Measurements from ENCODE around the gene TMEM256. TPM values are rescaled to one million over a fixed set of nuclear protein-coding genes. Genes with fewer than 3 reads are reported as not detected.

Gene TMEM256
- 67.8 TPM for total RNA-seq
- long read RNA-seq, transcript TMEM256-201 (4 exons, 486 nt), result major isoform, 28 of 29 reads
- long read RNA-seq, partial matches to known transcripts, result 0 of 29 reads
- long read RNA-seq, other reads (novel, unspliced or antisense), result 1 of 29 reads

DNA sequence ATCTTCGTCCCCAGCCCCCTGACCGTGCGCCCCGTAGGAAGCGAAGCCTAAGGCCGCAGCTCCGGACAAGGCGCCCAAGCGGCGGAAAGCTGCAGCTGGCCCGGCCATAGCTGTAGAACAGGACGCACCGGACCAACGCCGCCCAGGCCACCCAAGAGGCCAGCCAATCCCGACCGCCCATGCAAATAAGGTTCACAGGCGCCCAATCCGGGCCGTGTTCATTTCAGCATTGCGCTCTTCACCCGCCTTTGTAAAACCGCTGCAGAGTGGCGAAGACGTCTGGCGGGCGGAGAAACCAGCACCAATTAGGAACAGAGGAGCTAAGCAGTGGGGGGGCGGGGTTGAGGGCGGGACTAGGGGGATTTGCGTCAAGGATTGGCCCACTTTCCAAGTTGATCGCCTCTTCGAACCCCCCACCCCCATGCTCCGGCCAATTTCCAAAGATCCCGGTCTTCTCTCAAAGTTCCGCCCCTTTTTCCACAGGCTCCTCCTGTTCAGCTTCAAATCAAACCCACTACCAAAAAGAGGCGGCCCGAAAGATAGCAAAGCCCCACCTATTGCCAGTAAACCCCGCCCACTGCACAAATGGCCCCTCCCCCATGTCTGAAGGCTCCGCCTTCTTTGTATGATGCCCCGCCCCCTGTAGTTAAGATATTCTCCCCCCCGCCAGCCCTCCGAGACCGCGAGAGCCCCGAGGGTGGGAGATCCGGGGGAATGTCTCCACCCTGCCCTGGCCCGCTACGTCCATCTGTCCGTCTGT, at the start of gene TMEM256:
Gene TMEM256, minus strand, starts transcription at position 121 of the 760 bp plus-strand sequence. Its CDS starts 13 bp downstream, at position 108.
- peak; percentile 99 for DNase-seq
- H3K27me3 ChIP-seq (ENCODE audit: low read depth), result no peaks in the 10 kb centered on the region
- peak within 1 kb of the TSS; percentile 96 for H3K27ac ChIP-seq (replicated peaks)
- H3K4me1 ChIP-seq, result peaks cover 32% of the 10 kb centered on the region
- no peaks in the 10 kb centered on the region for H3K9me3 ChIP-seq (replicated peaks)
- intact Hi-C loops (cut with micrococcal nuclease), result no loop called here
- H3K36me3 ChIP-seq, result no peaks in the 10 kb centered on the region
- TF ChIP-seq, protein P1, sequence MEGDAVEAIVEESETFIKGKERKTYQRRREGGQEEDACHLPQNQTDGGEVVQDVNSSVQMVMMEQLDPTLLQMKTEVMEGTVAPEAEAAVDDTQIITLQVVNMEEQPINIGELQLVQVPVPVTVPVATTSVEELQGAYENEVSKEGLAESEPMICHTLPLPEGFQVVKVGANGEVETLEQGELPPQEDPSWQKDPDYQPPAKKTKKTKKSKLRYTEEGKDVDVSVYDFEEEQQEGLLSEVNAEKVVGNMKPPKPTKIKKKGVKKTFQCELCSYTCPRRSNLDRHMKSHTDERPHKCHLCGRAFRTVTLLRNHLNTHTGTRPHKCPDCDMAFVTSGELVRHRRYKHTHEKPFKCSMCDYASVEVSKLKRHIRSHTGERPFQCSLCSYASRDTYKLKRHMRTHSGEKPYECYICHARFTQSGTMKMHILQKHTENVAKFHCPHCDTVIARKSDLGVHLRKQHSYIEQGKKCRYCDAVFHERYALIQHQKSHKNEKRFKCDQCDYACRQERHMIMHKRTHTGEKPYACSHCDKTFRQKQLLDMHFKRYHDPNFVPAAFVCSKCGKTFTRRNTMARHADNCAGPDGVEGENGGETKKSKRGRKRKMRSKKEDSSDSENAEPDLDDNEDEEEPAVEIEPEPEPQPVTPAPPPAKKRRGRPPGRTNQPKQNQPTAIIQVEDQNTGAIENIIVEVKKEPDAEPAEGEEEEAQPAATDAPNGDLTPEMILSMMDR (IDR thresholded peaks at IDR 0.05; ENCODE audit: borderline replicate concordance), result no peak
- peak within 1 kb of the TSS; percentile 78 for H3K4me3 ChIP-seq

DNA sequence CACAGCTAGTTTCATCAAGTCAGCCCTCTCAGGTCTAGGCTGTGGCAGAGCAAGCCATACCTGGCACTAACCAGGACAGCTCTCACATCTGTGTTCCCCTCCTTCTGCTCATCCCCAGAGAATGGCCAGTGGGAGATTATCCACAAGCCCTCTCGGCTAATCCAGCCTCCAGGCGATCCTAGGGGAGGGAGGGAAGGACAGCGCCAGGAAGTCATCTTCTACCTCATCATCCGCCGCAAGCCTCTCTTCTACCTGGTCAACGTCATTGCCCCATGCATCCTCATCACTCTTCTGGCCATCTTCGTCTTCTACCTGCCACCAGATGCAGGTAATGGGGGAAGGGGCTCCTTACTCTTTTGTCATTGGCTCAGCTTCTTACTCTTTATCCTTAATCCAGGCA, 44.6 kb upstream of the TMEM256 start:
- Histone ChIP-seq H3K4me3 (no peak overlapping the region), H3K27me3 (ENCODE audit: low read depth) (peaks cover 35% of the 10 kb centered on the region), H3K36me3 (no peaks in the 10 kb centered on the region), H3K9me3 (replicated peaks) (no peaks in the 10 kb centered on the region), H3K27ac (replicated peaks) (no peak overlapping the region), H3K4me1 (peaks cover 24% of the 10 kb centered on the region)
- intact Hi-C loops (cut with micrococcal nuclease), result no loop called here
- TF ChIP-seq, protein P1 (IDR thresholded peaks at IDR 0.05; ENCODE audit: borderline replicate concordance), result no peak
- DNase-seq, result no peak

DNA sequence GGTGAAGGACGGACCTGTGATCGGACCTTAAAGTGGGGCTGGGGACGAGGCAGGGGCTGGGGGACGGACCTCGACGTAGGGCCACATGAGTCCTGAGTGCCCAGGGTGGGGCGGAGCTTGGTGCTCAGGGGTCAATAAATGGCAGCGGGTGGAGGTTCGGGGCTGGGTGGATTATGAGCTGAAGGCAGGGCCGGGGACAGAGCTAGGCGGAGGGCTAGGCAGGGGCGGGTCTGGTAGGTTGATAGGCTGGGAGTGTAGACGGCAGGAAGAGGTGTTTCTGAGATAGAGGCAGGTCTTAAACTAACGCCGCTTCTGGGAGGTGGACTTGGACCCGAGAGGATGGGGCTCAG, 41.7 kb upstream of the TMEM256 start:
- H3K36me3 ChIP-seq, result no peaks in the 10 kb centered on the region
- H3K27ac ChIP-seq (replicated peaks), result peak overlapping the region; percentile 74
- TF ChIP-seq, protein P1 (IDR thresholded peaks at IDR 0.05; ENCODE audit: borderline replicate concordance), result no peak
- intact Hi-C loops (cut with micrococcal nuclease), result no loop called here
- H3K4me3 ChIP-seq, result peak overlapping the region; percentile 70
- peaks cover 30% of the 10 kb centered on the region for H3K4me1 ChIP-seq
- no peak for DNase-seq
- peaks cover 39% of the 10 kb centered on the region for H3K27me3 ChIP-seq (ENCODE audit: low read depth)
- no peaks in the 10 kb centered on the region for H3K9me3 ChIP-seq (replicated peaks)

DNA sequence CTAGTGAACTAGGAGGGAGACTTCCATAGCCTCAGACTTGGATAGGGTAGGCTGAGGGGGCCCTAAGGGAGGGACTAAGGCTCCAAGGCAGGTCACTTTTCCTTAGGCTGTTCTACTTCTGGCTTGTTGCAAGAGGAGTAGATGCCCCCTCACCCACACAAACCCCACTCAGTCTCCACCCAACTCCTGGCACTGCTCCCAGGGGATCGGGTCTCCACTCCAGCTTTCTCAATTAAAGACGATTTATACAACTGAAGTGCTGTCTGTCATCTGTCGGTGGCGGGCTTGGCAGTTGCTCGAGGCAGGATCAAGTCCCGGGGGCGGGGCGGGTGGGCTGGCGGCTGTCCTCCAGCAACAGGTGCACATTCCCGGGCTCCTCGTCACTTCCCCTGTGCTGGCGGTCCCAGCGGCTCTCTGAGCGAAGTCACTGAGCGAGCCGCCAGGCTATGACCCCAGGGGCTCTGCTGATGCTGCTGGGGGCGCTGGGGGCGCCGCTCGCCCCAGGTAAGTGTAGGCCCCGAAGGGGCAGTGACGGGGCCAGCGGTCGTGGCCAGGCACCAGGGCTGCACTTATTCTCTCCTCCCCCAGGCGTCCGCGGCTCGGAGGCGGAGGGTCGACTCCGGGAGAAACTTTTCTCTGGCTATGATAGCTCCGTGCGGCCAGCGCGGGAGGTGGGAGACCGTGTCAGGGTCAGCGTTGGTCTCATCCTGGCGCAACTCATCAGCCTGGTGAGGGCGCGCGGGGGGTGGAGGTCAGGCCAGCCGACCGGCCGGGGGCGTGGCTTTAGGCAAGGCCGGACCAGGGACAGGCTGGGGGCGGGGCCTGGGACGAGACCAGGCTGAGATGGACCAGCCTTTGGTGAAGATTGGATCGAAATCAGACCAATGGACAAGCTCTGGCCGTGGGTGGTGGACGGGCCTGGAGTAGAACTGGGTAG, 41.1 kb upstream of the TMEM256 start, which contains the start of gene CHRNB1:
Gene CHRNB1, plus strand, starts transcription at position 380 of the 937 bp plus-strand sequence. Its CDS starts 67 bp downstream, at position 447.
- Histone ChIP-seq H3K27me3 (ENCODE audit: low read depth) (peaks cover 45% of the 10 kb centered on the region), H3K4me1 (peaks cover 36% of the 10 kb centered on the region), H3K36me3 (no peaks in the 10 kb centered on the region), H3K27ac (replicated peaks) (peak within 1 kb of the TSS; percentile 74), H3K9me3 (replicated peaks) (no peaks in the 10 kb centered on the region), H3K4me3 (peak within 1 kb of the TSS; percentile 70)
- intact Hi-C loops (cut with micrococcal nuclease), result no loop called here
- TF ChIP-seq, protein P1 (IDR thresholded peaks at IDR 0.05; ENCODE audit: borderline replicate concordance), result peak; percentile 36
- DNase-seq, result peak; percentile 88
